Keratinocyte (primary cell): ENCODE data around the gene ROPN1.

Source experiments
- CTCF ChIP-seq, 3 experiments: IDR thresholded peaks in 1 of 3; conservative IDR thresholded peaks in 1 of 3; optimal IDR thresholded peaks in 1 of 3; 2 replicates in 2 of 3; 3 replicates in 1 of 3; pipeline versions ENCODE3 to v1.5.1; 2011; ENCODE audit warnings: low read length in 3 of 3, mild to moderate bottlenecking in 3 of 3, moderate library complexity in 2 of 3, control low read depth in 1 of 3, inconsistent platforms in 1 of 3; ENCODE audit not compliant: insufficient read depth in 2 of 3; ENCODE audit errors: extremely low read depth in 1 of 3
- EZH2 ChIP-seq: IDR thresholded peaks from one replicate; pipeline ENCODE4 v1.6.1; 2012; ENCODE audit warnings: inconsistent platforms, mild to moderate bottlenecking, low read length, moderate library complexity

- TF ChIP-seq CTCF (optimal IDR thresholded peaks at IDR 0.05 in 1 of 3, IDR thresholded peaks at IDR 0.05 in 1 of 3, conservative IDR thresholded peaks at IDR 0.05 in 1 of 3; ENCODE audit: extremely low read depth in 1 of 3, insufficient read depth in 2 of 3, low read length in 3 of 3) = no peak
- no peak for TF ChIP-seq EZH2
These were observed 65.5 kb downstream of the ROPN1 start for GRCh38 chr3:123926396-123926795.
